SIG-M5 (cell line): Measurements from ENCODE around the gene TTBK1.
"Not testable (repeated sequence)": the region's sequence is repeated elsewhere in the genome, so short reads cannot be mapped to it uniquely, and the experiment has no call there.

ENCODE experiments used
- DNase-seq: peaks from one replicate; lab custom pipeline; 2025; lab: John Stamatoyannopoulos, UW

TTBK1 gene

GRCh38 chr6:43287717-43288679 lies 44.7 kb downstream of the TTBK1 start:
- DNase-seq: no peak

- no peak for DNase-seq
Measured at GRCh38 chr6:43290339-43290904, 47.1 kb downstream of the TTBK1 start.

DNA sequence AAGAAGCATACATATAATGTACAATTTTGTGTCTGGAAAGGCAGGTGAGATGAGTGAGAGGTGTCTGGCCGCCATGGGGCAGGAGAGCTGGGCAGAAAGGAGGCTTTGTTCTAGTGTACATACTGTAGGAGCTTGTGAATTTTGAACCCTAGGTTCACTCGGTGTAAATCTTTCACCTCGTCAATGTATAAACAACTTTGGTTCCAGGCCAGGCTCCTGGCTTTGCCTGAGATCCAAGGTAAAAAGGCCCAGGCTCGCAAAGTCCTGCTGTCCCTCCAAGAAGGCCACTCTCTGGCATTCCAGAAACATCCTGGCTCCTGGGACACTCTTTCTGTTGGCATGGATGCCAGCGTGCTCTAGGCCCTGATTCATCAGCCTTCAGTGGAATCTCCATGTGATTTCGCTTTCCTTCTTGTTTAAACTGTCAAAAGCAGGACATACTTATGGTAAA lies 47.6 kb downstream of the TTBK1 start:
- no peak for DNase-seq

GRCh38 chr6:43291708-43292107 lies 48.4 kb downstream of the TTBK1 start:
- DNase-seq: no peak

DNA sequence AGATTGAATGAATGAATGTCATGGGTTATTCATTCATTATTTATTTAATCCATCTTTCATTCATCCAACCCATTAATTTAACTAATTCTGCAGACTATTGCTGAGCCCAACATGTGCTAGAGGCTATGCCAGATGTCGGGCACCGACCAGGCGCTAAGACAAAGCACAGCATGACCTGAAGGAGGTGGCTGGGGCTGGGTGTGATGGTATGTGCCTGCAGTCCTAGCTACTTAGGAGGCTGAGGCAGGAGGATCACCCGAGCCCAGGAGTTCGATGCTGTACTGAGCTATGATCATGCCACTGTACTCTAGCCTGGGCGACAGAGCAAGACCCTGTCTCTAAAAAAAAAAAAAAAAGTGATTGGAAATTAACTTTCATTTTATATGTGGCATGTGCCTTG lies 49.1 kb downstream of the TTBK1 start:
- DNase-seq: no peak

DNA sequence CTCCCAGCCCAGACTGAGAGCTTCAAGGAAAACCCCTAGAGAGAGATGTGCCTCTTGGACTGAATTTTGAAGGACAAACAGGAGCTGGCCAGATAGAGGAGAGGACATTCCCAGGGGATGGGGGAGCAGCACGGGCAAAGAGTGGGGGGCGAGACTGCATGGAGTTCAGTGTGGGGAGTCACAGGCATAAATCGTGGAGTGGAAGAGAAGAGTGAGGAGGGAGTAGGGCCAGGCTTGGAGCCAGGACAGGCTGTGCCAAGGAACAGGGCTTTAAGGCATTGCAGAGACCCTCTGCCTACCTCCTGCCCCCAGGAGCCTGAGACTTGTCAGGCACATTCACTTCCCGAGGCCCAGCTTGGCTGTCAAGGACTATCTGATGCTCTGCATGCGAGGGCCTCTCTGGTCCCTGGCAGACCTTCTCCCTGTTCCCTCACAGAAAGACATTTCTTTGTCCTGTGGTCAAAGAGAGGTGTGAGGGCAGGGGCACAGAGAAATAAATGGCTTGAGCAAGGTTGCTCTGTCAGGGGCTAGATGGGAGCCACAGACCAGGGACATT lies 49.6 kb downstream of the TTBK1 start:
- no peak for DNase-seq

DNA sequence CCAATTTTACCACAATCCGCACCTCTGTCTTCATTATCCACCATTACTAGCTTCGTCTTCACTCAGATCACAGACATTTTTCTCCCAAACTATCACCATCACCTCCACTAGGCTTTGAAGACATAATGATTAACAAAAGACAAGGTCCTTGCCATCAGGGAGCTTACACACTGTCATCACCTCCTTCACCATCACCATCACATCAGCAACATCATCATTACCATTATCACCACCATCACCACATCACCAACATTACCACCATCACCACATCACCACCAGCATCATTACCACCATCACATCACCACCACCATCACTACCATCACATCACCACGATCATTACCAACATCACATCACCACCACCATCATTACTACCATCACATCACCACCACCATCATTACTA lies 50.4 kb downstream of the TTBK1 start:
- no peak for DNase-seq

- no peak for DNase-seq
Measured at GRCh38 chr6:43294536-43294935, 51.3 kb downstream of the TTBK1 start.

- DNase-seq: no peak
Measured at GRCh38 chr6:43295456-43295855, 52.2 kb downstream of the TTBK1 start.

DNA sequence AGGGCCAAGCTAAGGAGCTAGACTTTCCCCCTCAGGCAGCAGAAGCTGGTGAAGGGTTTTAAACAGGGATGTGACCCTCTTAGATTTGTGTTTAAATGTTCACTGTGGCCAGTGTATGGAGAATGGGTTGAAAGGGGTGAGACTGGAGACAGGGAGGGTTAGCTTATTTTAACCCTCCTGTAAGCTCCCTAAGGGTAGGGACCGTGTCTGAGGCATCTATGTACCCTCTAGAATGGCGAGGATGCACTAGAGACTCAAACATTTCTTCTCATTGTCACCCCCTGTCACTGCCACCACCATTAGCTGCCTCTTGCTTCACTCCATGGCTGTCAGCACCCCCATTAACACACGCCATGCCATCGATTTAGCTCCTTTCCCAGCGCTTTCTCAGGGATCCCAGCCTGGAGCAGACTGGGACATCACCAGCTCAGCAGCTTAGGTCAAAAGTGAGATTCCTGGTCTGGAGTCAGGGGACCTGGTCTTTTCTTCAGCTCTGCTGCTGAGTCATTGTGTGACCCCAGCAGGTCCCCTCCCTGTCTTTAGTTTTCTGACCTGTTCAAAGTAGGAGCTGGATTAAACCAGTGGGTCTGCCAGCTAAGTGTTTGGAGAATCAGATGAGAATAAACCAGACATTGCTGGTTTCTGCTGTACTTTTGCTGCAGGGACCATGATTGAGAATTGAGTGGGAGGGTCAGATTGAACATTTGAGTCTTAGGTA lies 53.7 kb downstream of the TTBK1 start:
- DNase-seq: no peak

DNA sequence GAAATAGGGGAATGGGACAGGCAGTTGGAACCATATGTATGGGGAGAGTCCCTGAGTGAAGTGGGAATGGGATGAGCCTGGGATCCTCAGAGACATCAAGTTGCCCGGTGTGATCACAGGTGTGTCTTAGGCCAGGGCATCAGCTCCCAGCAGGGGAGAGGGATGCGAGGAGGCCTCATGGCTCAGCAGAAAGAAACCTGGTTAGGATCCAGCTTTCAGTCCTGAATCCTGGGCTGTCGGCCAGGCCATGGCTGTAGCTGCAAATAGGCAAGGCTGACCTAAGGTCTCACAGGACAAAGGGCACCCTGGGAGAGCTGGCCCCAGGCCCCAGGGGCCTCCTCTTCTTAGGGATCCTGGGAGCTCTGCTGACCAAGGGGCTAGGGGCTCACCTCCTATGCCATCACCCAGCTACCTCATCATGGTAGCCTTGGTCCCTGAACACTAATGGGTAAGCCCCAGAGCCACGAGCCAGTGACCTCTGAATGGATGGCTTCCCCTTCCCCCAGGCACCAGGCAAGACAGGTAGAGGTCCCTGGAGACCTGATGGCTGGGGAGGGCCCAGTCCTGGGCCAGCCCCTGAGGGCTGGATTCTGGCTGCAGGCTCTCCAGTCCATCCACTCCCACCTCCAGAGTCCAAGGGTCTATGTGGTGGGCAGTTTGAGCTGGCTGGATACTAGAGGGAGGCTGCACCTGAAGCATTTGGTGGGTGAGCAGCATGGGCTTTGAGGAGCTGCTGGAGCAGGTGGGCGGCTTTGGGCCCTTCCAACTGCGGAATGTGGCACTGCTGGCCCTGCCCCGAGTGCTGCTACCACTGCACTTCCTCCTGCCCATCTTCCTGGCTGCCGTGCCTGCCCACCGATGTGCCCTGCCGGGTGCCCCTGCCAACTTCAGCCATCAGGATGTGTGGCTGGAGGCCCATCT lies 54.6 kb downstream of the TTBK1 start, which contains the start of gene SLC22A7:
Gene SLC22A7 (plus strand): TSS at position 617 of the 921 bp plus-strand sequence. CDS start 99 bp downstream, at position 716.
- no peak for DNase-seq

DNA sequence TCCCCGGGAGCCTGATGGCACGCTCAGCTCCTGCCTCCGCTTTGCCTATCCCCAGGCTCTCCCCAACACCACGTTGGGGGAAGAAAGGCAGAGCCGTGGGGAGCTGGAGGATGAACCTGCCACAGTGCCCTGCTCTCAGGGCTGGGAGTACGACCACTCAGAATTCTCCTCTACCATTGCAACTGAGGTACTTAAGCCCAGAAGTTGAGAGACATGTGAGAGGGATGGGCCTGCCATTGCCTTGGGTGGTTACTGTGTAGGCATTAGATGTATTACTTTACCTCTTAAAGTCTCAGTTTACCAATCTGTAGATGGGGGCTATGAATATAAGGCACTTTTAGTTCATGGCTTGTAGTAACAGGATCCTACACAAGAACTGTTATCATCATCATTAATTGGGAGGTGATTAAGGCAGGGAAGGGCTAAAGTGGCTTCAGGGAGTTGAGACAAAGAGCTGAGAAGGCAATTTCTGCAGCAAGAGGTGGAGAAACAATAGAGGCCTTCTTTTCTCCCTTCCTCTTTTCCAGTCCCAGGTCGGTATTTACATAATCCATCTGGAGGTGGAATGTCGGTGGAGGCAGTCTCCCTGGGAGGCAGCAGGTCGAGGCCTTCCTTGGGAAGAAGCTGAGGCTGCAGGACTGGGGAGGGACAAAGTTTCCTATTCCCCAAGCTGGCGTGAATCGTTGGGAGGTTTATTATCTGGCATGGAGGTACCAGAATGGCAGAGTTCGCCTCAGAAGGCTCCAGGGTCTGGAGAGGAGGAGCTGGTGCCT lies 55.5 kb downstream of the TTBK1 start:
- no peak for DNase-seq

DNA sequence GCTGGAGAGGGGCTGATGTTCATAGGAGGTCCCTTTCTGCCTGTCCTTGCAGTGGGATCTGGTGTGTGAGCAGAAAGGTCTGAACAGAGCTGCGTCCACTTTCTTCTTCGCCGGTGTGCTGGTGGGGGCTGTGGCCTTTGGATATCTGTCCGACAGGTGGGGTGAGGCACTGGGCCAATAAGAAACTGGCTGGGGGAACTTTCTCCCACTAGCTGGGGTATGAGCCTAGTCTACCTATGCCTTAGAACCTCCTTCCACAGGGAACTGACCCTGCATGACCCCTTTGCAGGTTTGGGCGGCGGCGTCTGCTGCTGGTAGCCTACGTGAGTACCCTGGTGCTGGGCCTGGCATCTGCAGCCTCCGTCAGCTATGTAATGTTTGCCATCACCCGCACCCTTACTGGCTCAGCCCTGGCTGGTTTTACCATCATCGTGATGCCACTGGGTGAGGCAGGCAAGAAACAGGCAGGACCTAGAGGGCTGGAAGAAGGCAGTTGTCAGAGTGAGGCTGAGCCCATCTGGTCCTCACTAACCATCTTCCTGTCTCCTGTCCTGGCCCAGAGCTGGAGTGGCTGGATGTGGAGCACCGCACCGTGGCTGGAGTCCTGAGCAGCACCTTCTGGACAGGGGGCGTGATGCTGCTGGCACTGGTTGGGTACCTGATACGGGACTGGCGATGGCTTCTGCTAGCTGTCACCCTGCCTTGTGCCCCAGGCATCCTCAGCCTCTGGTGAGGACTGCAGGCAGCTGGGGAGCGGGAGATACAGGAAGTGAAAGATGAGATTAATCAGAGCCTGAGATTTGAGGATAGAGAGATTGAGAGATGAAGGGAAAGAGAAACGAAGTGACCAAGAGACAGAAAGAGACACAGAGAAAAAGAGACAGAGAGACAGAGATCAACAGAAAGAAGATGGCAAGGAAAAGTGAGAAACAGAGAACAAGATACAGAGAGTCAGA lies 56.3 kb downstream of the TTBK1 start:
- DNase-seq: no peak

DNA sequence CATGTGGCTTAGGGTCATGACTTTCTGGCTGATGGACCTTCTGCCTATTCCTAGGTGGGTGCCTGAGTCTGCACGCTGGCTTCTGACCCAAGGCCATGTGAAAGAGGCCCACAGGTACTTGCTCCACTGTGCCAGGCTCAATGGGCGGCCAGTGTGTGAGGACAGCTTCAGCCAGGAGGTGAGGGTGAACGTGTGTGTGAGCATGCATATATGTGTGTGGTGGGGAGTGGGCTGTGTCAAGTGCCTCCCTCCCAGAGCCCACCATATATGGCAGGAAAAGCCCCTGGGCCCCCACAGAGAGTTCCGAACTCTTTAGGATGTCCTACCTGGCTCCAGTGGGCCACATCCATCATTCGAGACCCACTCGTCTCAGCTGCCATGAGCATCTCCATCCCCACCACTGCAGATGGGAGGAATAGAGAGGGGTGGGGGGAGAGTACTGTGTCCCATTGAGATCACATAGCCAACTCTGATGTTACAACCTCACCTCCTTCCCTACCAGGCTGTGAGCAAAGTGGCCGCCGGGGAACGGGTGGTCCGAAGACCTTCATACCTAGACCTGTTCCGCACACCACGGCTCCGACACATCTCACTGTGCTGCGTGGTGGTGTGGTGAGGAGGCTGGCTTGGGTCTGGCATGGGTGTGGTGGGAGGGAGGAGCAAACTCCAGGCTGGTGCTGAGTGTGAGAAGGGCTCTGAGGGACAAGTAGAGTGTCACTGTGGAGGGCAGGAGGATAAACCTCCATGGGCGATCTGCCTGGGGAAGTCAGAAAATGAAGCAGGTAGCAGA lies 58.0 kb downstream of the TTBK1 start:
- no peak for DNase-seq

- no peak for DNase-seq
Measured at GRCh38 chr6:43302126-43302525, 58.8 kb downstream of the TTBK1 start.

GRCh38 chr6:43303006-43303405 lies 59.7 kb downstream of the TTBK1 start:
- DNase-seq: not testable (repeated sequence)

DNA sequence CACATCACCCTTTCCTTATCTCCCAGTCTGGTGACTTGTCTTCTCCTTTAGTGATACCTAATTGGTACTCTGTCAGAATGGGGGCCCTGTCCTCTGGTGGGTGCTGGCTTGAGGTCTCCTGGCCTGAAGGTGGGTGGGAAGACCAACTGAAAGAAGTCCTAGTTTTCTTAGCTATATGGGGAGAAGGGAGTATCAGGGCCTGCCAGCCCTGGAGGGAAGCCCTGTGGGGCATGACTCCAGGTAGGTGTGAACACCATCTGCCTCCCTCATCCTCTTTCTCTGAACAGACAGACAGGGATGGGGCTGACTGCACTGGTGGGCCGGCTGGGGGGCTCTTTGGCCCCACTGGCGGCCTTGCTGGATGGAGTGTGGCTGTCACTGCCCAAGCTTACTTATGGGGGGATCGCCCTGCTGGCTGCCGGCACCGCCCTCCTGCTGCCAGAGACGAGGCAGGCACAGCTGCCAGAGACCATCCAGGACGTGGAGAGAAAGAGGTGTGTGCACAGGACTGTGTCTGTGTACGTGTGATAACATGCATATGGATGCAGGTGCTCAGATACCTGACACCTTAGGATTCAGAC lies 60.6 kb downstream of the TTBK1 start:
- no peak for DNase-seq

DNA sequence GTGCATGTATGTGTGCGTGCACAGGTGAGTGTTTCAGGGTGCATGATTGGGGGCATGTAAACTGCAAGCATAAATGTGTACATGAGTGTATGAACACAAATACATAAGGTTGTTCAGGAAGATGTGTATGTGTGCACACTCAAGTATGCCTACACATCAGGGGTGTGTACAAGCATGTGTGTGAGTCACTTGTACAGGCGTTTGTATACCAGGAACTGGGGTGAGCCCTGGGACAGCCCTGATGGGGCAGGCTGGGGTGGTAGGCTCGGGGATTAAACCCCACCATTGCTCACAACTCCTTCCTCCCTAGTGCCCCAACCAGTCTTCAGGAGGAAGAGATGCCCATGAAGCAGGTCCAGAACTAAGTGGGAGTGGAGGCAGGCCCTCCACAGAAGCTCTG lies 61.1 kb downstream of the TTBK1 start:
- no peak for DNase-seq
